BLaER1 (cell line): ENCODE measurements around the gene SUB1.

Experiments
- H3K27ac ChIP-seq: shearing (Covaris generic); formaldehyde crosslinking; 2 replicates; pipeline ENCODE4 v1.8.1; 2022
- H3K27me3 ChIP-seq: shearing (Covaris generic); formaldehyde crosslinking; 2 replicates; pipeline ENCODE4 v1.8.1; 2022
- H3K36me3 ChIP-seq: shearing (Covaris generic); formaldehyde crosslinking; 2 replicates; pipeline ENCODE4 v1.8.1; 2022
- H3K4me1 ChIP-seq: shearing (Covaris generic); formaldehyde crosslinking; 2 replicates; pipeline ENCODE4 v1.8.1; 2022
- H3K4me2 ChIP-seq: shearing (Covaris generic); formaldehyde crosslinking; 2 replicates; pipeline ENCODE4 v1.8.1; 2022
- H3K4me3 ChIP-seq: shearing (Covaris generic); formaldehyde crosslinking; 2 replicates; pipeline ENCODE4 v1.8.1; 2022
- H3K9ac ChIP-seq: shearing (Covaris generic); formaldehyde crosslinking; 2 replicates; pipeline ENCODE4 v1.8.1; 2022
- H3K9me3 ChIP-seq: shearing (Covaris generic); formaldehyde crosslinking; 2 replicates; pipeline ENCODE4 v1.8.1; 2022
- H4K20me1 ChIP-seq: shearing (Covaris generic); formaldehyde crosslinking; 2 replicates; pipeline ENCODE4 v1.8.1; 2022
- Cebpa-rat ChIP-seq: shearing (Covaris generic); IDR thresholded peaks from 2 replicates; pipeline ENCODE4 v1.8.1; 2022

Gene SUB1

GRCh38 chr5:32597041-32597629 is 11.8 kb downstream of the SUB1 start:
- Histone ChIP-seq H3K4me1 (peaks cover 10% of the 10 kb centered on the region), H4K20me1 (peaks cover 97% of the 10 kb centered on the region), H3K27me3 (no peaks in the 10 kb centered on the region), H3K27ac (no peak overlapping the region), H3K9ac (no peak overlapping the region), H3K36me3 (peaks cover 89% of the 10 kb centered on the region), H3K9me3 (no peaks in the 10 kb centered on the region), H3K4me3 (no peak overlapping the region), H3K4me2 (no peak overlapping the region)
- TF ChIP-seq Cebpa-rat, result no peak

GRCh38 chr5:32598260-32598937 is 13.0 kb downstream of the SUB1 start:
- Histone ChIP-seq H3K27me3 (no peaks in the 10 kb centered on the region), H3K4me2 (no peak overlapping the region), H3K9me3 (no peaks in the 10 kb centered on the region), H3K36me3 (peaks cover 85% of the 10 kb centered on the region), H3K4me3 (no peak overlapping the region), H3K27ac (no peak overlapping the region), H4K20me1 (peaks cover 93% of the 10 kb centered on the region), H3K4me1 (no peaks in the 10 kb centered on the region), H3K9ac (no peak overlapping the region)
- TF ChIP-seq Cebpa-rat, result no peak

- Histone ChIP-seq H3K27me3 (no peaks in the 10 kb centered on the region), H3K9ac (no peak overlapping the region), H4K20me1 (peaks cover 88% of the 10 kb centered on the region), H3K36me3 (peaks cover 81% of the 10 kb centered on the region), H3K4me2 (no peak overlapping the region), H3K4me3 (no peak overlapping the region), H3K4me1 (no peaks in the 10 kb centered on the region), H3K27ac (no peak overlapping the region), H3K9me3 (no peaks in the 10 kb centered on the region)
- no peak for TF ChIP-seq Cebpa-rat
These were observed 13.7 kb downstream of the SUB1 start for GRCh38 chr5:32598997-32599549.

GRCh38 chr5:32600054-32600622 is 14.8 kb downstream of the SUB1 start:
- H3K4me2 ChIP-seq, result no peak overlapping the region
- no peak overlapping the region for H3K9ac ChIP-seq
- H3K4me3 ChIP-seq, result no peak overlapping the region
- peaks cover 78% of the 10 kb centered on the region for H4K20me1 ChIP-seq
- no peaks in the 10 kb centered on the region for H3K27me3 ChIP-seq
- H3K27ac ChIP-seq, result no peak overlapping the region
- H3K36me3 ChIP-seq, result peaks cover 81% of the 10 kb centered on the region
- TF ChIP-seq Cebpa-rat, result no peak
- H3K4me1 ChIP-seq, result no peaks in the 10 kb centered on the region
- H3K9me3 ChIP-seq, result no peaks in the 10 kb centered on the region

- H3K4me2 ChIP-seq, result no peak overlapping the region
- TF ChIP-seq Cebpa-rat, result no peak
- H3K4me1 ChIP-seq, result no peaks in the 10 kb centered on the region
- peaks cover 61% of the 10 kb centered on the region for H4K20me1 ChIP-seq
- H3K9ac ChIP-seq, result no peak overlapping the region
- no peak overlapping the region for H3K27ac ChIP-seq
- H3K27me3 ChIP-seq, result no peaks in the 10 kb centered on the region
- H3K4me3 ChIP-seq, result no peak overlapping the region
- no peaks in the 10 kb centered on the region for H3K9me3 ChIP-seq
- peaks cover 79% of the 10 kb centered on the region for H3K36me3 ChIP-seq
These were observed 16.4 kb downstream of the SUB1 start for GRCh38 chr5:32601623-32602295.

- H3K4me3 ChIP-seq, result no peak overlapping the region
- H3K9ac ChIP-seq, result no peak overlapping the region
- no peaks in the 10 kb centered on the region for H3K27me3 ChIP-seq
- peaks cover 54% of the 10 kb centered on the region for H4K20me1 ChIP-seq
- no peaks in the 10 kb centered on the region for H3K4me1 ChIP-seq
- peaks cover 78% of the 10 kb centered on the region for H3K36me3 ChIP-seq
- no peak for TF ChIP-seq Cebpa-rat
- H3K4me2 ChIP-seq, result no peak overlapping the region
- H3K27ac ChIP-seq, result no peak overlapping the region
- H3K9me3 ChIP-seq, result no peaks in the 10 kb centered on the region
These were observed 17.5 kb downstream of the SUB1 start for GRCh38 chr5:32602906-32603305.

GRCh38 chr5:32604800-32605765 is 19.7 kb downstream of the SUB1 start:
- Histone ChIP-seq H3K4me3 (no peak overlapping the region), H3K9ac (no peak overlapping the region), H3K27me3 (no peaks in the 10 kb centered on the region), H3K27ac (no peak overlapping the region), H3K36me3 (peaks cover 60% of the 10 kb centered on the region), H4K20me1 (peaks cover 32% of the 10 kb centered on the region; the same call in 1 of the 2 replicates), H3K4me1 (no peaks in the 10 kb centered on the region), H3K9me3 (no peaks in the 10 kb centered on the region), H3K4me2 (no peak overlapping the region)
- TF ChIP-seq Cebpa-rat, result no peak

- H4K20me1 ChIP-seq, result peaks cover 25% of the 10 kb centered on the region; the same call in 1 of the 2 replicates
- no peak overlapping the region for H3K27ac ChIP-seq
- no peaks in the 10 kb centered on the region for H3K9me3 ChIP-seq
- TF ChIP-seq Cebpa-rat, result no peak
- no peak overlapping the region for H3K4me2 ChIP-seq
- H3K9ac ChIP-seq, result no peak overlapping the region
- no peaks in the 10 kb centered on the region for H3K27me3 ChIP-seq
- H3K4me1 ChIP-seq, result no peaks in the 10 kb centered on the region
- no peak overlapping the region for H3K4me3 ChIP-seq
- peaks cover 53% of the 10 kb centered on the region for H3K36me3 ChIP-seq
These were observed 20.4 kb downstream of the SUB1 start for GRCh38 chr5:32605766-32606152.
